ENCODE measurements around the gene TNNI3K. TPM values are rescaled to one million over a fixed set of nuclear protein-coding genes. Genes with fewer than 3 reads are reported as not detected.
A peak's percentile ranks its signal among the peaks of the same experiment; 100 is the strongest.

TNNI3K gene
- total RNA-seq, 2 donors from 2014 or later = 0.50 TPM; not detected in 1

- ATAC-seq = no peak
- peaks cover 2% of the 10 kb centered on the region for H3K9me3 ChIP-seq (ENCODE audit: control insufficient read depth, low read length, poor library complexity, severe bottlenecking)
- no peak overlapping the region for H3K27ac Mint-ChIP-seq
Observed at GRCh38 chr1:74548961-74549750, 314.0 kb downstream of the TNNI3K start.

GRCh38 chr1:74549932-74550331 lies 314.7 kb downstream of the TNNI3K start:
- DNase-seq (no peak), ATAC-seq (no peak)
- peaks cover 30% of the 10 kb centered on the region for H3K27me3 Mint-ChIP-seq
- H3K9me3 ChIP-seq (ENCODE audit: control insufficient read depth, low read length, poor library complexity, severe bottlenecking) = peaks cover 2% of the 10 kb centered on the region
- no peak overlapping the region for H3K27ac Mint-ChIP-seq
- H3K4me1 Mint-ChIP-seq = no peaks in the 10 kb centered on the region
- H3K4me3 Mint-ChIP-seq = no peak overlapping the region
- no peaks in the 10 kb centered on the region for H3K36me3 Mint-ChIP-seq (ENCODE audit: low read depth)

More at GRCh38 chr1:74548961-74549750, 314.0 kb downstream of the TNNI3K start:
- DNase-seq = no peak
- Mint-ChIP-seq H3K27me3 (peaks cover 37% of the 10 kb centered on the region), H3K4me3 (no peak overlapping the region), H3K36me3 (ENCODE audit: low read depth) (no peaks in the 10 kb centered on the region), H3K4me1 (no peaks in the 10 kb centered on the region)

GRCh38 chr1:74570797-74571492 lies 335.8 kb downstream of the TNNI3K start:
- no peak for ATAC-seq
- H3K4me1 Mint-ChIP-seq = no peaks in the 10 kb centered on the region

GRCh38 chr1:74571493-74571800 lies 336.3 kb downstream of the TNNI3K start:
- Mint-ChIP-seq H3K36me3 (ENCODE audit: low read depth) (no peaks in the 10 kb centered on the region), H3K4me1 (no peaks in the 10 kb centered on the region), H3K27ac (no peak overlapping the region), H3K27me3 (peaks cover 9% of the 10 kb centered on the region), H3K4me3 (no peak overlapping the region)
- ATAC-seq (no peak), DNase-seq (no peak)
- no peaks in the 10 kb centered on the region for H3K9me3 ChIP-seq (ENCODE audit: control insufficient read depth, low read length, poor library complexity, severe bottlenecking)

More at GRCh38 chr1:74570797-74571492, 335.8 kb downstream of the TNNI3K start:
- Mint-ChIP-seq H3K27me3 (peaks cover 9% of the 10 kb centered on the region), H3K36me3 (ENCODE audit: low read depth) (no peaks in the 10 kb centered on the region), H3K4me3 (no peak overlapping the region), H3K27ac (no peak overlapping the region)
- no peaks in the 10 kb centered on the region for H3K9me3 ChIP-seq (ENCODE audit: control insufficient read depth, low read length, poor library complexity, severe bottlenecking)
- DNase-seq = no peak

- Mint-ChIP-seq H3K27me3 (peaks cover 9% of the 10 kb centered on the region), H3K4me3 (no peak overlapping the region), H3K4me1 (no peaks in the 10 kb centered on the region), H3K36me3 (ENCODE audit: low read depth) (no peaks in the 10 kb centered on the region), H3K27ac (no peak overlapping the region)
- no peak for ATAC-seq
- DNase-seq = no peak
- no peaks in the 10 kb centered on the region for H3K9me3 ChIP-seq (ENCODE audit: control insufficient read depth, low read length, poor library complexity, severe bottlenecking)
Observed at GRCh38 chr1:74571891-74572290, 336.7 kb downstream of the TNNI3K start.

- no peak overlapping the region for H3K27ac Mint-ChIP-seq
- H3K4me1 Mint-ChIP-seq = no peaks in the 10 kb centered on the region
- no peak overlapping the region for H3K4me3 Mint-ChIP-seq
- no peaks in the 10 kb centered on the region for H3K36me3 Mint-ChIP-seq (ENCODE audit: low read depth)
- no peaks in the 10 kb centered on the region for H3K9me3 ChIP-seq (ENCODE audit: control insufficient read depth, low read length, poor library complexity, severe bottlenecking)
- DNase-seq = no peak
- H3K27me3 Mint-ChIP-seq = peaks cover 5% of the 10 kb centered on the region
- no peak for ATAC-seq
Observed at GRCh38 chr1:74578101-74578500, 342.9 kb downstream of the TNNI3K start.

GRCh38 chr1:74579425-74579824 lies 344.2 kb downstream of the TNNI3K start:
- Mint-ChIP-seq H3K36me3 (ENCODE audit: low read depth) (no peaks in the 10 kb centered on the region), H3K27me3 (peaks cover 8% of the 10 kb centered on the region), H3K4me3 (no peak overlapping the region), H3K4me1 (no peaks in the 10 kb centered on the region), H3K27ac (no peak overlapping the region)
- DNase-seq = no peak
- no peaks in the 10 kb centered on the region for H3K9me3 ChIP-seq (ENCODE audit: control insufficient read depth, low read length, poor library complexity, severe bottlenecking)
- ATAC-seq = no peak

GRCh38 chr1:74583397-74583796 lies 348.2 kb downstream of the TNNI3K start:
- Mint-ChIP-seq H3K27me3 (peaks cover 6% of the 10 kb centered on the region), H3K4me1 (peaks cover 3% of the 10 kb centered on the region), H3K27ac (no peak overlapping the region), H3K36me3 (ENCODE audit: low read depth) (no peaks in the 10 kb centered on the region), H3K4me3 (no peak overlapping the region)
- ATAC-seq (no peak), DNase-seq (no peak)
- H3K9me3 ChIP-seq (ENCODE audit: control insufficient read depth, low read length, poor library complexity, severe bottlenecking) = no peaks in the 10 kb centered on the region

GRCh38 chr1:74584185-74584584 lies 349.0 kb downstream of the TNNI3K start:
- Mint-ChIP-seq H3K27me3 (peaks cover 6% of the 10 kb centered on the region), H3K36me3 (ENCODE audit: low read depth) (no peaks in the 10 kb centered on the region), H3K4me3 (no peak overlapping the region), H3K27ac (no peak overlapping the region), H3K4me1 (peaks cover 3% of the 10 kb centered on the region)
- no peak for ATAC-seq
- H3K9me3 ChIP-seq (ENCODE audit: control insufficient read depth, low read length, poor library complexity, severe bottlenecking) = no peaks in the 10 kb centered on the region
- DNase-seq = no peak

GRCh38 chr1:74586253-74586897 lies 351.2 kb downstream of the TNNI3K start:
- DNase-seq (no peak), ATAC-seq (no peak)
- H3K27ac Mint-ChIP-seq = peak overlapping the region; percentile 2
- peaks cover 11% of the 10 kb centered on the region for H3K27me3 Mint-ChIP-seq
- H3K9me3 ChIP-seq (ENCODE audit: control insufficient read depth, low read length, poor library complexity, severe bottlenecking) = no peaks in the 10 kb centered on the region
- peak overlapping the region; percentile 37 for H3K4me3 Mint-ChIP-seq
- peaks cover 3% of the 10 kb centered on the region for H3K4me1 Mint-ChIP-seq
- H3K36me3 Mint-ChIP-seq (ENCODE audit: low read depth) = no peaks in the 10 kb centered on the region

- Mint-ChIP-seq H3K27me3 (peaks cover 20% of the 10 kb centered on the region), H3K27ac (no peak overlapping the region), H3K4me3 (no peak overlapping the region), H3K36me3 (ENCODE audit: low read depth) (no peaks in the 10 kb centered on the region), H3K4me1 (peaks cover 3% of the 10 kb centered on the region)
- no peaks in the 10 kb centered on the region for H3K9me3 ChIP-seq (ENCODE audit: control insufficient read depth, low read length, poor library complexity, severe bottlenecking)
- ATAC-seq (no peak), DNase-seq (no peak)
Observed at GRCh38 chr1:74587888-74588287, 352.7 kb downstream of the TNNI3K start.

GRCh38 chr1:74590288-74590687 lies 355.1 kb downstream of the TNNI3K start:
- Mint-ChIP-seq H3K27me3 (peaks cover 14% of the 10 kb centered on the region), H3K4me1 (peaks cover 3% of the 10 kb centered on the region), H3K4me3 (no peak overlapping the region), H3K27ac (no peak overlapping the region), H3K36me3 (ENCODE audit: low read depth) (no peaks in the 10 kb centered on the region)
- ATAC-seq (no peak), DNase-seq (no peak)
- H3K9me3 ChIP-seq (ENCODE audit: control insufficient read depth, low read length, poor library complexity, severe bottlenecking) = peaks cover 2% of the 10 kb centered on the region

GRCh38 chr1:74591949-74592348 lies 356.8 kb downstream of the TNNI3K start:
- Mint-ChIP-seq H3K36me3 (ENCODE audit: low read depth) (no peaks in the 10 kb centered on the region), H3K27ac (no peak overlapping the region), H3K4me3 (no peak overlapping the region), H3K4me1 (no peaks in the 10 kb centered on the region), H3K27me3 (peaks cover 14% of the 10 kb centered on the region)
- ATAC-seq (no peak), DNase-seq (no peak)
- peaks cover 2% of the 10 kb centered on the region for H3K9me3 ChIP-seq (ENCODE audit: control insufficient read depth, low read length, poor library complexity, severe bottlenecking)
